NT2/D1 (cell line): ENCODE measurements around the gene DENND5B.

Experiments
- YY1 ChIP-seq: IDR thresholded peaks from 2 replicates; pipeline ENCODE4 v1.6.1; 2011; ENCODE audit not compliant: insufficient read length, insufficient read depth
- ZNF274 ChIP-seq: IDR thresholded peaks from 2 replicates; pipeline ENCODE4 v1.6.1; 2011; ENCODE audit warnings: mild to moderate bottlenecking, low read depth, low read length

GRCh38 chr12:31584782-31585181, 6.2 kb downstream of the DENND5B start:
- TF ChIP-seq ZNF274 = no peak
- TF ChIP-seq YY1 = no peak
